Measurements from ENCODE around the gene UFD1.

The UFD1 gene

GRCh38 chr22:19522881-19523239, 43.9 kb upstream of the UFD1 start:
- TF ChIP-seq POLR2AphosphoS5 (IDR thresholded peaks at IDR 0.05; ENCODE audit: low read depth, low read length) (no peak), REST (IDR thresholded peaks at IDR 0.05; ENCODE audit: insufficient read depth in 1 of 2, low read depth in 2 of 2, low read length in 2 of 2) (no peak), FOXP2 (optimal IDR thresholded peaks at IDR 0.05; ENCODE audit: borderline replicate concordance, extremely low read depth, extremely low read length, insufficient read depth) (no peak), TAF1 (IDR thresholded peaks at IDR 0.05; ENCODE audit: borderline replicate concordance, insufficient read depth, low read length) (no peak), SIN3A (IDR thresholded peaks at IDR 0.05; ENCODE audit: borderline replicate concordance, insufficient read depth, low read length) (no peak)

GRCh38 chr22:19522190-19522880, 43.3 kb upstream of the UFD1 start:
- TF ChIP-seq POLR2AphosphoS5 (IDR thresholded peaks at IDR 0.05; ENCODE audit: low read depth, low read length) (no peak), FOXP2 (optimal IDR thresholded peaks at IDR 0.05; ENCODE audit: borderline replicate concordance, extremely low read depth, extremely low read length, insufficient read depth) (no peak), SIN3A (IDR thresholded peaks at IDR 0.05; ENCODE audit: borderline replicate concordance, insufficient read depth, low read length) (no peak), TAF1 (IDR thresholded peaks at IDR 0.05; ENCODE audit: borderline replicate concordance, insufficient read depth, low read length) (no peak), REST (IDR thresholded peaks at IDR 0.05; ENCODE audit: insufficient read depth in 1 of 2, low read depth in 2 of 2, low read length in 2 of 2) (no peak)

- TF ChIP-seq FOXP2 (optimal IDR thresholded peaks at IDR 0.05; ENCODE audit: borderline replicate concordance, extremely low read depth, extremely low read length, insufficient read depth) (no peak), REST (IDR thresholded peaks at IDR 0.05; ENCODE audit: insufficient read depth in 1 of 2, low read depth in 2 of 2, low read length in 2 of 2) (no peak), SIN3A (IDR thresholded peaks at IDR 0.05; ENCODE audit: borderline replicate concordance, insufficient read depth, low read length) (no peak), POLR2AphosphoS5 (IDR thresholded peaks at IDR 0.05; ENCODE audit: low read depth, low read length) (no peak)
Measured at GRCh38 chr22:19520566-19521305, 41.7 kb upstream of the UFD1 start.

GRCh38 chr22:19520007-19520406, 41.0 kb upstream of the UFD1 start:
- TF ChIP-seq POLR2AphosphoS5 (IDR thresholded peaks at IDR 0.05; ENCODE audit: low read depth, low read length) (no peak), TAF1 (IDR thresholded peaks at IDR 0.05; ENCODE audit: borderline replicate concordance, insufficient read depth, low read length) (no peak), REST (IDR thresholded peaks at IDR 0.05; ENCODE audit: insufficient read depth in 1 of 2, low read depth in 2 of 2, low read length in 2 of 2) (no peak), SIN3A (IDR thresholded peaks at IDR 0.05; ENCODE audit: borderline replicate concordance, insufficient read depth, low read length) (no peak), FOXP2 (optimal IDR thresholded peaks at IDR 0.05; ENCODE audit: borderline replicate concordance, extremely low read depth, extremely low read length, insufficient read depth) (no peak)
